NCI-H2107 treated with DMSO at 0.1 percent for 48 hours (cell line): Measurements from ENCODE around the gene SLC22A25.
"Not testable (repeated sequence)": the region's sequence is repeated elsewhere in the genome, so short reads cannot be mapped to it uniquely, and the experiment has no call there.

Source experiments
- DNase-seq: peaks from one replicate; lab custom pipeline; 2025; ENCODE audit not compliant: unreplicated experiment; lab: John Stamatoyannopoulos, UW

SLC22A25 gene

GRCh38 chr11:63235471-63236461 lies 7.6 kb downstream of the SLC22A25 start:
- DNase-seq: not testable (repeated sequence)

GRCh38 chr11:63229815-63230214 lies 13.6 kb downstream of the SLC22A25 start:
- DNase-seq: no peak

GRCh38 chr11:63227521-63228107 lies 15.8 kb downstream of the SLC22A25 start:
- DNase-seq: no peak

- no peak for DNase-seq
These were observed 16.8 kb downstream of the SLC22A25 start for GRCh38 chr11:63226488-63227114.

GRCh38 chr11:63214093-63214492 lies 29.3 kb downstream of the SLC22A25 start:
- DNase-seq: no peak

- DNase-seq: no peak
These were observed 30.7 kb downstream of the SLC22A25 start for GRCh38 chr11:63212742-63213141.

GRCh38 chr11:63210111-63210510 lies 33.3 kb downstream of the SLC22A25 start:
- DNase-seq: no peak
